MV-4-11 (cell line): ENCODE data around the gene RAB22A.
"Not testable (repeated sequence)": the region's sequence is repeated elsewhere in the genome, so short reads cannot be mapped to it uniquely, and the experiment has no call there.

Experiments
- DNase-seq: peaks from one replicate; lab custom pipeline; 2025; lab: John Stamatoyannopoulos, UW

The RAB22A gene

DNA sequence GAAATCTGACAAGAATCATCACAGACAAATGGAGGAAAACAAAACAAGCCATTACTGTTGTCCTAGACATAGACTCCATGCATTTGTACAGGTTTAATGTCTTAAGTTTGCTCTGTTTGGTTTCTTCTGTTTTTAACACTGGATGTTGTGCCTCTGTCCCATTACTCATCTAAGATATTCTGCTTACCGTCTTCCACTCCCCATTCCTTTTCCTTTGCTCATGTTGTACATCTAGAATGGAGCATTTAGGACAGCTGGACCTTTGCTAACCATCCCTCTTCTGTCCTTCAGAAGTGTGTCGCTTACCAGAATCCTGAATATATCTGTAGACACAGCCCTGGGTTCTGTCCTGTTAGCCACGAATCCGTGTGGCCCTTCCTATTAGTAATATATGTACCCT is 35.2 kb downstream of the RAB22A start:
- DNase-seq = no peak

DNA sequence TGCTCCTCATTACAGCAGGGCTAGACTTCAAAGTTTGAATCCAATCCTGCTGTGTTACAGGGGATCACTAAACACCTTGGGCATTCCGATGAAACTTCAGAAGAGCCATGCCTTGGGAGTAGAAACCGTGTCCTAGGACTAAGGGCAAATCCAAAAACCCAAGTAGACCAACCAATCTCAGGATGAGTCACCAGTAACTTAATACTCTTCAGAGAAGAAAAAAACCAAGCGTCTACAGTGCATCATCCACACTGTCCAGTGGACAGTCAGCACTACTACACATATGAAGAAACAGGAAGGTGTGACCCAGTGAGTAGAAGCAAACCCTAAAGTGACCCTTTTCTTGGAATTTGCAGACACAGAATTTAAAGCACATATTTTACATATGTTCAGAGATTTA is 40.1 kb downstream of the RAB22A start:
- no peak for DNase-seq

DNA sequence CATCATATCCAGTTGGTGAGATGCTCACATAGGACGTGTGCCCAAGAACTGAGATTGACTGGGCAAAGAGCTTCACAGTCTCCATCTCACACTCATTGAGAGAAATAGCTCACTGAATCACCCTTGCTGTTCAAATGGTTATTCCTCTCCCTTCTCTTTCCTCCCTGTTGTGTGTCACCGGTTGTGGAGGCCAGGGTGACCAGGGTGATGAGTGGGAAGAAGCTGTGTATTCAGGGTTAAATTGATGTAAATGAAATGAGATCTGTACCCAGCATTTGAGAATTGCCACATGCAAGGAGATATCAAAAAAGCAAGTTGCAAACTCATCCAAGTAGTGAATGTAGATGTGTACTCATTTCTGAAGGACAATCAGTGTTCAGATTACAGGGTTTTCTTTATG is 43.0 kb downstream of the RAB22A start:
- no peak for DNase-seq

DNA sequence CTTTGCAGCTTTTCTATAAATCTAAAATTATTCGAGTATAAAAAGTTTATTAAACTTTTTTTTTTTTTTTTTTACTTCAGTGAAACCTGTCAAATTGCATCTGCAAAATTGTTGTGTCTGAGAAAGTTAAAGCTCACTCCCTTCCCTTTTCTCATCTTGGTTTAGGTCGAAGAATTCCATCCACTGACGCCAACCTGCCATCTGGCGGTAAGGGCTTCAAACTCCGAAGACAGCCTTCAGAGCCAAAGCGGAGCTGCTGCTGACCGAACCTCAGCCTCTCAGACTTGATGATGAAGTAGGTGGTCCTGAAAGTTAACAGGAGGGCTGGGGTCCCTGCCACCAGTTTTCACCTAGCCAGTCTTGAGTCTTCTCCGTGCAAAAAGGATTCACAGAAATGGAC is 49.9 kb downstream of the RAB22A start:
- DNase-seq = no peak

DNA sequence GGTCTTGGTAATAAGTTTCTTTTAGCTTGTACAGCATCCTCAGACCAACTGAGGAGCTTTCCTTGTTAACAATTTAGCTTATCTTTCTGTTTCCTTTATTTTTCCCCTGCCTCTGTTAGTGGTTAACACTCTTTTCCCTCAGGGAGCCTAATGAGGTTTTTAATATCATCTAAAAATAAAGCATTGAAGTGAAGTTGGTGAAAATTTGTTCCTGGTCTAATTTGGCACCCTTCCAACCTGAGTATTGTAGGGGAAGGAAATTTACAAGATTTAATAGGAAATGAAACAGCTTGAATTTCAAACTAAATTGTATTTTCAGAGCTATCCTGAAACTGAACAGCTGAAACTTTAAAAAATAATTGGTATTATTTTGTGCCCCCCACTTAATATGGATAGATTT is 51.4 kb downstream of the RAB22A start:
- no peak for DNase-seq

DNA sequence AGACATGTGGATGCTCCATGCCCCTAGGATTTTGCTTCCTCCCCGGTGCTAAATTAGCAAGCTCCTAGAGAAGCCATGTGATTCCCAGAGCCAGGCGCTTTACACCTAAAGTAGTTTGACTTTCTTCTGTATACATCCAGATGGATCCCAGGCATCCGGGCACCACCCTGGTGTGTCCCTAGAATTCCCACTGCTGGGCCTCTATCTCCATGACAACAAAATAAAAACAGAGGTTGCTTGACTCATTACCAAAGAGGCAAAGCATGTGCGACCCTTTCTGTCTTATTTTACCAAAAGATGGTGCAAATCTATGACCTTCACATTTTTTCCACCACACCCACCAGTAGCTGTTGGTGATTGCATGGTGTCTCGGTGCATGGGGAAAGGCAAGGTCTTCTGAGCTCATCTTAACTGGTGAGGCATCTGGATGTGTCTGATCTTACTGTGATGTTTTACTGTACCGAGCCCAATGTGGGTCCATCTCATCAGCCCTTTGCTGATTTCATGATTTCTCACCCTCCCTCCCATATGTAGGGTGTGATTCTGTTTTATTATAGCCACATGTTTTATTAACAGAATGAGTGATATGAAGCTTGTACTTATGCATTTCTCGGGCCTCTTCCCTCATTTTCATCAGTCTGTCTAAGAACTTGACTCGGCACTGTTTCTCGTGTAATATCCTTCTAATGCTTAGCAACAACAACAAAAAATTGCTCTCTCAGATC is 52.1 kb downstream of the RAB22A start:
- DNase-seq = no peak

DNA sequence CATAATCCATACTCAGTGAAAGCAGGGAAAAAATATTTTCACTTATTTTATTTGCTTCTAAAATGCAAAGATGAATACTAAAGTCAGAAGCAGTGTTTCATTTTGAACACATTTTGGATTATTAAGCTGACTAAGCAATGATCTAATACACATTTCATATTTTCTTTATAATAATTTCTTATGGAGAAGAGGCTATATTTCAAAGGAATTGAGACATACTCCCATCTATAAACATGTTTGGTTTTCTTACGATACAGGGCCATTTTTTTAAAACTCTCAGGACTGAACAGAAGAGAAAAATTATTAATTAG is 52.6 kb downstream of the RAB22A start:
- no peak for DNase-seq

DNA sequence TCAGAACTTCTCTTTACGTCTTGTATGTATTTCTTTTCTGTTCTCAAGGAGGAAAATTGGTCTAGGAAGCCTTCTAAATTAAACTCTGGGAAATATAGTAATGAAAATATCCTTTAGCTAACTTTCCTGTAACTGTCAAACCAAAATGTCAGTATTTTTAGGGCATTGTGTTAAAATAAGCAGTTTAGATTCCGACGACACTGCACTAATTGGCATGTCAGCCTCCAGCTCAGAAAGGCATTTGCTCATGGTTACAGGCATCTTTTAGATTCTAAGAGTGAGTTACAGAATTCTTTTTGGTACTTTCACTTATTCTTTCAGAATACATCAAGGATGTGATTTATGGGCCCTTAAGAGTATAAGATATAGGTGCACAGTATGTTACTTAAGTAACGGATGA is 53.5 kb downstream of the RAB22A start:
- DNase-seq = no peak

DNA sequence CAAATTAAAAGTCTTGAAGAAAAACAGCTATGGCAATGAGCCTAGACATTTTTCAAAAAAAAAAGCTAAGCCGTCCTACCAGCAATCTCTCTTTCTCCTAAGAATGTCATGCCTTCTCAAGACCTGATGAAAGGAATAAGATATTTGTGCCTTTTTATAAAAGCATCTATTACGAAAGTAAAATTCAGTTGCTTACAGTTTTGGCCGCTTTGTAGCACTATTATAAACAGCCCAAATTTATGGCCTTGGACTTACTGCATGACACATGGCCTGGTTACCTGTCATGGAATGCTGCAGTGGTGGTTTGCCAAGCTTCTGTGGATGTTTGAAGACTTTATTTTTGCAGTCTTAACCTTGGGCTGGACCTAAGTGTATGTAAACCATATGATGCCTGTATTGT is 57.4 kb downstream of the RAB22A start:
- no peak for DNase-seq

DNA sequence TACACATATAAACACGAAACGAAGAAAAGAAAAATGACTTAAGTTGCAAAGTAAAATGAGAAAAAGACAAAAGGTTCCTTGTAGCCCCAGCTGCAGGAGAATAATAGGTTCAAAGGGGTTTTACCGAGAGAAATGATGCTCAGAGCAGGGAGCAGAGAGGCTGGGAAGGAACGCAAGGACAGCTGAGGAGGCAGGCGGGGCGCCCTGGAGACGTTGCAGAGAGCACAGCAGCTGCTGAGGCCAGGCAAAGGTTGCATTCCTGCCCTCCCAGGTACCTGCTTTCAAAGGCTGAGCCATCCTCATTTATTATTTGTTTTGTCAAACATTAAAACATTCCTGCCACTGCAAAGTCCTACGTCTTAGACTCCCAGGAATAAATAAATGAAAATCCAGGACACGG is 63.3 kb downstream of the RAB22A start:
- DNase-seq = no peak

DNA sequence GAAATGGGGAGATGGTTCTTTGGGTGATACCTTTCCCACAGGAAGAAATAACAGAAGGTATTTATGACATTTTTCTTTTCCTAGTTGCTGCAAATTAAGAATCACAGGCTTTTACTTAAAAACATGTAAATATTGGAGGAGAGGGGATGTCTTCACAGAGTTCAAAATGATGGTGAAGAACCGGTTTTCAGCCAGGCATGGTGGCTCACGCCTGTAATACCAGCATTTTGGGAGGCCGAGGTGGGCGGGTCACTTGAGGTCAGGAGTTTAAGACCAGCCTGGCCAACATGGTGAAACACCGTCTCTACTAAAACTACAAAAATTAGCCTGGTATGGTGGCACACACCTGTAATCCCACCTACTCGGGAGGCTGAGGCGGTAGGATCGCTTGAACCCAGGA is 63.8 kb downstream of the RAB22A start:
- DNase-seq = not testable (repeated sequence)

DNA sequence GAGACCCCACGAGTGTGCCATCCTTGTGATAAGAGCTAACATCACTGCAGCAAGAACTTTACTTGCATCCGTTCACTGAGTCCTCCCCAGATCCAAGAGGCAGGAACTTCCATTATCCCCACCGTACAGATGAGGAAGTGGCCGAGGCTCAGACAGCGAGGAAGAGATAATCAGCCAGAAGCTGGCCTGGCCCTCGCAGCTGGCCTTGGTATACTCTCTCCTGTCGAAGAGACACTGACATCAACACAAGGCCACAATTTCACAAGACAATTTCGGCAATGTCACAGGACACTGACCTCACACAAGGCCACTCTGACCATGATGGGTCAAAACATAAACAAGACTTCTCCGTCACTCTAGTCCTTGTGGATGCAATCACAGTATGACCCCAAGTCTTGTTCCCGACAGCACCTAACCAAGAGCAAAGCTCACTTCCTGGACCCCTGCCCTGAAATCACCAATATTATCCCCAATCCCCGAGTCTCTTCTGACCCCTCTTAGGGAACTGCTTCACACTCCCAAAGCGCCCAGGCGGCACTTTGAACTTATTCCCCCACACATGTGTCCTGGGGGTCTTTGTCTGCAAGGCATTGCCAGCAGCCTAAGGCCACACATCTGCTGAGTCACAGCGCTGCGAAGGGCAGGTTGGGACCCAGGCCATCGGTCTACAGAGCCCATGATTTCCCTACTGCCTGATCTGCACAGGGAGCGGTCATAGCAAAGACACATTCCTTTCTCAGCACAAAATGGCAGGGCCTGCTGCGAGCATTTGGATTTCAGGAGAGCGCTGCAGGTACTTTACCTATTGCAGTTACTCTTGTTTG is 64.7 kb downstream of the RAB22A start:
- DNase-seq = no peak

DNA sequence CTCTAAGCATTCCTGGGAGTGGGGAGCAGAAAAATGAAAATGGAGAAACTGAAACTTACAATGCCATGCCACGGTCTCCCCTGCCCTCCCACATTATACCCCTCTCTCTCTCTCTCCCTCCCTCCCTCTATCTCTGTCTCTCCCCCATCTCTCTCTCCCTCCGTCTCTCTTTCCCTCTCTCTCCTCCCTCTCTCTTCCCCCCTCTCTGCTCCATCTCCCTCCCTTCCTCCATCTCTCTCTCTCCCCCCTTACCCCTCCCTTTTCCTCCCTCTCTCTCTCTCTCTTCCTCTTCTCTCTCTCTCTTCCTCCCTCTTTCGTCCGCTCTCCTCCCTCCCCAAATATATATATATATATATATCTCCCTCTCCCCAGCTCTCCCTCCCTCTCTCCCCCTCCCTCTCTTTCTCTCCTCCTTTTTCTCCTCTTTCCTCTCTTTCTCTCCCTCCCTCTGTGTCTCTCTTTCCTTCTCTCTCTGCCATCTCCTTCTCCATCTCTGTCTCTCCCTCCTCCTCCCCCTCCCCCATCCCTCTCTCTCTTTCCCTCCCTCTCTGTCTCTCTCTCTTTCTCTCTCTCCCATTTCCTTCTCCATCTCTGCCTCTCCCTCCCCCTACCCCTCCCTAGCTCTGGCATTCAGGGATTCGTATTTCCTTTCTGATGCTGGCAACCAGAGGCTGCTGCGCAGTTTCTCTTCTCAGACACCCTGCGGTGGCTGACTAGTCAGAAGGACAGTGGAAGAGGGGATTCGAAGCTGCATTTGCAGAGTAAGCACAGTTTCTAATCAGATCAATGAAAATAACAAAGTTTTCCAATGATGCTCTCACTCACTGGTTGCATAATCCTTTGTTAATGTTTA is 65.6 kb downstream of the RAB22A start:
- no peak for DNase-seq

DNA sequence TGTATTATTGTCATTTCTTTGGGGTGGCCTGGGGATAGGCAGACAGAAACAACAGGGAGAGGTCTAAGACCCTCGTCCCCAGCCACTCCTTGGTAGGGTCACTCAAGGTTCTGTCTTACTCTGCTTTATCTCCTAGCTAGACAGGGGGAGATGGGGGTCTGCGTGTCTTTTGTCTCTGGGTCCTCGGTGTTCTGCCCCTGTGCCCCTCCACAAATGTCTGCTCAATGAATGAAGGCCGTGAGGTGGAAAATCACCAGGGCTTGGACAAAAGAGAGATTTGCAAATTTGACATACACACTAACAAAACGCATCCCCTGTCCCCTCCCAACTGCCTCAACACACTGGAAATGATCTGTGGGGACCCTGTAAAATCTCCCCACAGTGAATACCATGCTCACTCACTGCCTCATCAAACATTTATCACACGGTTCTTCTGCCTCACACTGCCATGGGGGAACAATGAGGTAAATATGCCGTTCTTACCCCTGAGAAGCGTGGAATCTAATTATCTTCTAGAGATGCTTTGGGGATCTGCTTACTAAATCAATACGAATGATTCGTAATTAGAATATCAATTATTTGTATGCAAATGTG is 66.3 kb downstream of the RAB22A start:
- no peak for DNase-seq

DNA sequence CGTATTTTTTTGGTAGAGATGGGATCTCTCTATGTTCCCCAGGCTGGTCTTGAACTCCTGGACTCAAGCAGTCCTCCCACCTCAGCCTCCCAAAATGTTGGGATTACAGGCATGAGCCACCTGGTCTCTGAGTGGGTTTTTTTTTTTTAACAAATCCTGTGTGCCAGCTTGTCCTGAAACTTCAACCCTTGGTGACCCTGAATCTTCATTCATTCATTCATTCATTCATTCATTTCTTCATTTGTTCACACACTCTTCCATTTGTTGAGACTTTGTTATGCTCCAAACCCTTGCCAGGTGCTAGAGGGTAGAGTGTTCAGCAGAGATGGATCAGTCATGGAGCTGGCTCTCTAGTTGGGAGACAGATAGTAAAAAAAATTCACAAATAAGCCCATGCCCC is 67.5 kb downstream of the RAB22A start:
- no peak for DNase-seq

DNA sequence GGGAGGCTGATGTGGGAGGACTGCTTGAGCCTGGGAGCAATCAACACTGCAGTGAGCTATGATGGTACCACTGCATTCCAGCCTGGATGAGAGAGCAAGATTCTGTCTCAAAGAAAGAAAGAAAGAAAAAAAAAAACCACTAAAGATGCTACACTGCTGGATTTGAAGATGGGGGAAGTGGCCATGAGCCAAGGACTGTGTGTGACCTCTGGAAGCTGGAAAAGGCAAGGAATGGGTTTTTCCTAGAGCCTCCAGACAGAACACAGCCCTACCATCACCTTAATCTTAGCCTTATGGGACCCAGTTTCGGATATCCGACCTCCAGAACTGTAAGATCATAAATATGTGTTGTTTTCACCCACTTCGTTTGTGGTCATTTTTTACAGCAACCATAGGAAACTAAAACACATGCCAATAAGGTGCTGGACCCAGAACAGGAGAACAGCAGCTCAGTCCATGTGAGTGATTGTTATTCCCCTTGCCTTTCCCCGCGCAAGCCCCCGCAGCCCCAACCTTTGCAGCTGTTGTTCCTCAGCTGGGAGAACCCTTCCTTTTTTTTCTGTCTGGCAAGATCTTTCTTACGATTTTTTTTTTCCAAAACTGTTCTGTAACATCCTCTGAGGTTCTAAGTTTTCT is 68.4 kb downstream of the RAB22A start:
- DNase-seq = no peak

DNA sequence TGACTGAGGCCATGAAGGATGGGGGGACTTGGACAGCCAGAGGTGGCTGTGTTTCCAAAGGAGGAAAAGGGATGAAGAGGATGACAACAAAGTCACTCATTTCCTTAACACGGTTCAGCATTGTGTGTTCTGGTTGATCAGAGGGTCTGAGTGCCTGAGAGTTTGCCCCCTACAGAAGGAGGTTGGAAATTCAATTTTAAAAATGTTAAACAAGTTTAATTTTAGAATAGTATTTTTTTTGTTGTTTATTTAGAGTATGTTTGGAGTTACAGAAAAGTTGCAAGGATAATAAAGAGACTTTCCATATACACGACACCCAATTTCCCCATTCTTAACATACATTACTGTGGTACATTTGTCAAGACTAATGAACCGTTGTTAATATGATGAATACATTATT is 69.2 kb downstream of the RAB22A start:
- no peak for DNase-seq

DNA sequence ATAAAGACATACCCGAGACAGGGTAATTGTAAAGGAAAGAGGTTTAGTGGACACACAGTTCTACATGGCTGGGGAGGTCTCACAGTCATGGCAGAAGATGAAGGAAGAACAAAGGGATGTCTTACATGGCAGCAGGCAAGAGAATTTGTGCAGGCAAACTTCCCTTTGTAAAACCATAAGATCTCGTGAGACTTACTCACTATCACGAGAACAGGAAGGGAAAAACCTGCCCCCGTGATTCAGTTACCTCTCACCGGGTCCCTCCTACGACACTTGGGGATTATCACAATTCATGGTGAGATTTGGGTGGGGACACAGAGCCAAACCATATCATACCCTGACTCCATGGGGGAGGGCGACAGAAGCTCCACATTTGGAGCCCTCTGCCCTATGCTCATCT is 72.1 kb downstream of the RAB22A start:
- no peak for DNase-seq

DNA sequence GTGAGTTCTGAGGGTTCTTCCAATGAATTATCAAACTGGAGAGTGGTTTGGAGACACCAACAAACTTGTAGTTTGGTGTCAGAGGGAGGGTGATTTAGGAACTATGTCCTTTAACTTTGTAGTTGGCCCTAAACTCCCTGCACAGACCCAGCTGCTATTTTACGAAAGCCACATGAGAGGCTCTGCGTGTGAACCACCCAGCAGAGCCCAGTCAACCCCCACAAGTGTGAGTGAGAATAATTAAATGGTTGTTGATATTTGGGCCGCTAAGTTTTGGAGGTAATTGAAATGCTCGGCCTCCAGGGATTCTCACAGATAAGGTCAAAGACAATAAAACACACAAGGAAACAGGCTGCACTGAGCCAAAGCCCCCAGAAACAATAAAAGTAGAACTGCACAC is 72.6 kb downstream of the RAB22A start:
- DNase-seq = no peak

DNA sequence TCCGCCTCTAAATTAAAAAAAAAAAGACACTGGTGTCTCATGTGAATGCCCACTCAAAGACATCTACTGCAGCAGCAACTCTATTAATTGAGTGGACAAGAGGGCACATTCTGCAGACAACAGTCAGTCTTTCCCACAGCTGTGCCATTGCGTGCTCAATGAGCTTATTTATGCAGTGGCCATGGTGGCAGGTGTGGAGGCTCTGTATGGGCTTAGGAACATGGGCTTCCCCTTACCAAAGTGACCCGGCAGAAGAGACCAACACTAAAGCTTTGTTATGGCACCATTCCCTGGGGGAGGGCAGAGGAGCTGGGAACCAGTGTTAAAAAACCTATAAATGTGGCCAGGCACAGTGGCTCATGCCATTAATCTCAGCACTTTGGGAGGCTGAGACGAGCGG is 75.3 kb downstream of the RAB22A start:
- no peak for DNase-seq

DNA sequence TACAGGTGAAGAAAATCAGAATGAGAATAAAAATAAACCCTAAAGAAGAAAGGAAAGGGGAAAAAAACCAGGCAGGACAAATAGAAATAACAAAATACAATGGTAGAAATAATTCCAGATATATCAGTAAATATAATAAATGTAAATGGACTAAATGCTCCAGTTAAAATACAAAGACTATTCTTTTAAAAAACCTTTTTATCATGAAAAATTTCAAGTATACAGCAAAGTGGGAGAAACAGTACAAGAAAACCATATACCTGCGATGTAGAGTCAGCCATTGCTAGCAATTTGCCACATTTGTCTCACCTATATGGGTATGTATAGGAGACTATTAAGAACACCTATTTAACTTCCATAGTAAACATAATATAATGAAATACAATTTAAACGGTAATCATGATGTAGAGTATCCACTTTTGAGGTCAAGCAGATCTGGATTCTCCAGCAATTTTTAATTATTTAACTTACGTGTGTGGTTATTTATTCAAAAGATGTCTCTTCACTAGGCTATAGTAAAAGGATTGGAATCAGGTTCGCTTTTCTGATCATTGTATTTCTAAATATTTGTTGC is 78.6 kb downstream of the RAB22A start:
- no peak for DNase-seq

DNA sequence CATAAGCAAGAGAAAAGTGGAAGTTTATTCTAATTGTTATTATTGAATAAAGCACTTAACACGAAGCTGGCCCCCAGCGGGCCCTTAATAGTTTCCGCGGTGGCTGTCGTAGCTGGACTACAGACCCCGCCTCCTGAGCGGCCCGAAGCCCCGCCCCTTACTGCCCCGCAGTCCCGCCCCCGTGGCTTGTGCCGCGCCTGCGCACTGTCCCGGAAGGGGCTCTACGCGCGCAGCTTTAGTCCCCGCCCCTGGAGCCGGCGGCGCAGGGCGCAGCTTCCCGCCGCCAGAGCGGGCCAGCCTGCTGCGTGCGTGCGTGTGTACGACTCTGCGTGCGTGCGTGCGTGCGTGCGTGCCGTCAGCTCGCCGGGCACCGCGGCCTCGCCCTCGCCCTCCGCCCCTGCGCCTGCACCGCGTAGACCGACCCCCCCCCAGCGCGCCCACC is 79.4 kb downstream of the RAB22A start, which contains the start of gene VAPB:
TSS of gene VAPB (plus strand) at position 348 of the 442 bp plus-strand sequence. CDS start 231 bp downstream, outside the sequence.
- DNase-seq = peak; percentile 90
